ENCODE results near the gene MYO3B. TPM values are rescaled to one million over a fixed set of nuclear protein-coding genes. Genes with fewer than 3 reads are reported as not detected.

The MYO3B gene
- total RNA-seq, 1 experiment from 2014 or later = not detected

- ChIA-PET CTCF (interaction anchor here (0.5 to 1.3 kb wide), 3 partner anchors 16 to 151 kb away, joined by 3 to 4 read pairs (median 3); no protein-coding TSS in a partner anchor), POLR2A (interaction anchor here (0.6 to 1.7 kb wide), 2 partner anchors 24 to 218 kb away, joined by 3 to 7 read pairs; no protein-coding TSS in a partner anchor)
- H3K4me3 Mint-ChIP-seq (ENCODE audit: unreplicated experiment) = no peak overlapping the region
- intact Hi-C loops (cut with micrococcal nuclease) = no loop called here
- no peaks in the 10 kb centered on the region for H3K27me3 Mint-ChIP-seq (ENCODE audit: insufficient read depth, unreplicated experiment)
- no peaks in the 10 kb centered on the region for H3K9me3 Mint-ChIP-seq (ENCODE audit: unreplicated experiment)
- TF ChIP-seq, protein P1, sequence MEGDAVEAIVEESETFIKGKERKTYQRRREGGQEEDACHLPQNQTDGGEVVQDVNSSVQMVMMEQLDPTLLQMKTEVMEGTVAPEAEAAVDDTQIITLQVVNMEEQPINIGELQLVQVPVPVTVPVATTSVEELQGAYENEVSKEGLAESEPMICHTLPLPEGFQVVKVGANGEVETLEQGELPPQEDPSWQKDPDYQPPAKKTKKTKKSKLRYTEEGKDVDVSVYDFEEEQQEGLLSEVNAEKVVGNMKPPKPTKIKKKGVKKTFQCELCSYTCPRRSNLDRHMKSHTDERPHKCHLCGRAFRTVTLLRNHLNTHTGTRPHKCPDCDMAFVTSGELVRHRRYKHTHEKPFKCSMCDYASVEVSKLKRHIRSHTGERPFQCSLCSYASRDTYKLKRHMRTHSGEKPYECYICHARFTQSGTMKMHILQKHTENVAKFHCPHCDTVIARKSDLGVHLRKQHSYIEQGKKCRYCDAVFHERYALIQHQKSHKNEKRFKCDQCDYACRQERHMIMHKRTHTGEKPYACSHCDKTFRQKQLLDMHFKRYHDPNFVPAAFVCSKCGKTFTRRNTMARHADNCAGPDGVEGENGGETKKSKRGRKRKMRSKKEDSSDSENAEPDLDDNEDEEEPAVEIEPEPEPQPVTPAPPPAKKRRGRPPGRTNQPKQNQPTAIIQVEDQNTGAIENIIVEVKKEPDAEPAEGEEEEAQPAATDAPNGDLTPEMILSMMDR (IDR thresholded peaks at IDR 0.05; ENCODE audit: unreplicated experiment) = no peak
- DNase-seq (ENCODE audit: unreplicated experiment) = no peak
- H3K27ac Mint-ChIP-seq (ENCODE audit: low read depth, unreplicated experiment) = no peak overlapping the region
- no peaks in the 10 kb centered on the region for H3K36me3 Mint-ChIP-seq (ENCODE audit: insufficient read depth, unreplicated experiment)
- H3K4me1 Mint-ChIP-seq (ENCODE audit: insufficient read depth, unreplicated experiment) = peaks cover 13% of the 10 kb centered on the region
- no TSS peak for BruUV-seq (replicated peaks)
Observed at GRCh38 chr2:170530803-170531564, 353.0 kb downstream of the MYO3B start.

- CTCF ChIA-PET = interaction anchor here (0.6 kb wide), 1 partner anchor 19 kb away, joined by 3 read pairs; no protein-coding TSS in a partner anchor
- POLR2A ChIA-PET = no interaction called here
- intact Hi-C loops (cut with micrococcal nuclease) = no loop called here
- TF ChIP-seq, protein P1 (IDR thresholded peaks at IDR 0.05; ENCODE audit: unreplicated experiment) = no peak
- no peaks in the 10 kb centered on the region for H3K36me3 Mint-ChIP-seq (ENCODE audit: insufficient read depth, unreplicated experiment)
- no peak overlapping the region for H3K4me3 Mint-ChIP-seq (ENCODE audit: unreplicated experiment)
- H3K27me3 Mint-ChIP-seq (ENCODE audit: insufficient read depth, unreplicated experiment) = no peaks in the 10 kb centered on the region
- H3K9me3 Mint-ChIP-seq (ENCODE audit: unreplicated experiment) = no peaks in the 10 kb centered on the region
- no peak for DNase-seq (ENCODE audit: unreplicated experiment)
- H3K4me1 Mint-ChIP-seq (ENCODE audit: insufficient read depth, unreplicated experiment) = peaks cover 13% of the 10 kb centered on the region
- H3K27ac Mint-ChIP-seq (ENCODE audit: low read depth, unreplicated experiment) = no peak overlapping the region
- no TSS peak for BruUV-seq (replicated peaks)
Observed at GRCh38 chr2:170531876-170532275, 353.9 kb downstream of the MYO3B start.

GRCh38 chr2:170533156-170533555 is 355.2 kb downstream of the MYO3B start:
- TF ChIP-seq, protein P1 (IDR thresholded peaks at IDR 0.05; ENCODE audit: unreplicated experiment) = no peak
- intact Hi-C loops (cut with micrococcal nuclease) = no loop called here
- ChIA-PET CTCF (interaction anchor here (0.6 kb wide), 1 partner anchor 80 kb away, joined by 3 read pairs; no protein-coding TSS in a partner anchor), POLR2A (interaction anchor here (0.6 to 0.7 kb wide), 2 partner anchors 109 to 684 kb away, joined by 3 read pairs; no protein-coding TSS in a partner anchor)
- Mint-ChIP-seq H3K4me1 (ENCODE audit: insufficient read depth, unreplicated experiment) (peaks cover 13% of the 10 kb centered on the region), H3K9me3 (ENCODE audit: unreplicated experiment) (no peaks in the 10 kb centered on the region), H3K27ac (ENCODE audit: low read depth, unreplicated experiment) (no peak overlapping the region), H3K27me3 (ENCODE audit: insufficient read depth, unreplicated experiment) (no peaks in the 10 kb centered on the region), H3K36me3 (ENCODE audit: insufficient read depth, unreplicated experiment) (no peaks in the 10 kb centered on the region), H3K4me3 (ENCODE audit: unreplicated experiment) (no peak overlapping the region)
- DNase-seq (ENCODE audit: unreplicated experiment) = no peak
- BruUV-seq (replicated peaks) = no TSS peak

DNA sequence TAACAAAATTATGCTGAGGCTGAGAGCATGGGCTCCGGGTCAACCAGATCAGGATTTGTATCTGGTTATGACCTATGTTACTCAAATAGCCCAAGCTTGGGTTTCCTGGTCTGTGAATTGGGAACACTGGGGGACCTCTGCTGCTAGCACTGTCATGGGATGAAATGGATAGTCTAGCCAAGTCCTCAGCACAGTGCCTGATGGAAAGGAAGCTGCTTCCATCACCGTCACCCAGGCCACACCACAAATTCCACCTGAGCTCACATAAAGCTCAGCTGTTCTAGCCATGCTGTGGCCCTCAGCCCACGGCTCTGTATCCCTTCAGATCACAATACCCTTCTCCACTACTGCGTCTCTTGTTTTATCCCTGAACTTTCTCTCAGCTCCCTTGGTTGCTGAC is 357.6 kb downstream of the MYO3B start:
- H3K4me1 Mint-ChIP-seq (ENCODE audit: insufficient read depth, unreplicated experiment) = peaks cover 5% of the 10 kb centered on the region
- intact Hi-C loops (cut with micrococcal nuclease) = loop anchor here (1.0 kb wide), 1 partner anchor 49 kb away; no protein-coding TSS in a partner anchor
- H3K27ac Mint-ChIP-seq (ENCODE audit: low read depth, unreplicated experiment) = no peak overlapping the region
- DNase-seq (ENCODE audit: unreplicated experiment) = no peak
- TF ChIP-seq, protein P1 (IDR thresholded peaks at IDR 0.05; ENCODE audit: unreplicated experiment) = no peak
- POLR2A ChIA-PET = interaction anchor here (1.0 kb wide), 1 partner anchor 19 kb away, joined by 3 read pairs; no protein-coding TSS in a partner anchor
- no TSS peak for BruUV-seq (replicated peaks)
- no peaks in the 10 kb centered on the region for H3K9me3 Mint-ChIP-seq (ENCODE audit: unreplicated experiment)
- H3K4me3 Mint-ChIP-seq (ENCODE audit: unreplicated experiment) = no peak overlapping the region
- CTCF ChIA-PET = no interaction called here
- no peaks in the 10 kb centered on the region for H3K27me3 Mint-ChIP-seq (ENCODE audit: insufficient read depth, unreplicated experiment)
- H3K36me3 Mint-ChIP-seq (ENCODE audit: insufficient read depth, unreplicated experiment) = no peaks in the 10 kb centered on the region
